ENCODE data around the gene LRRC49. TPM values are rescaled to one million over a fixed set of nuclear protein-coding genes. Genes with fewer than 3 reads are reported as not detected.
"Not testable (repeated sequence)": the region's sequence is repeated elsewhere in the genome, so short reads cannot be mapped to it uniquely, and the experiment has no call there.

Gene LRRC49
- total RNA-seq, 1 donor from 2014 or later, result 45.7 TPM

DNA sequence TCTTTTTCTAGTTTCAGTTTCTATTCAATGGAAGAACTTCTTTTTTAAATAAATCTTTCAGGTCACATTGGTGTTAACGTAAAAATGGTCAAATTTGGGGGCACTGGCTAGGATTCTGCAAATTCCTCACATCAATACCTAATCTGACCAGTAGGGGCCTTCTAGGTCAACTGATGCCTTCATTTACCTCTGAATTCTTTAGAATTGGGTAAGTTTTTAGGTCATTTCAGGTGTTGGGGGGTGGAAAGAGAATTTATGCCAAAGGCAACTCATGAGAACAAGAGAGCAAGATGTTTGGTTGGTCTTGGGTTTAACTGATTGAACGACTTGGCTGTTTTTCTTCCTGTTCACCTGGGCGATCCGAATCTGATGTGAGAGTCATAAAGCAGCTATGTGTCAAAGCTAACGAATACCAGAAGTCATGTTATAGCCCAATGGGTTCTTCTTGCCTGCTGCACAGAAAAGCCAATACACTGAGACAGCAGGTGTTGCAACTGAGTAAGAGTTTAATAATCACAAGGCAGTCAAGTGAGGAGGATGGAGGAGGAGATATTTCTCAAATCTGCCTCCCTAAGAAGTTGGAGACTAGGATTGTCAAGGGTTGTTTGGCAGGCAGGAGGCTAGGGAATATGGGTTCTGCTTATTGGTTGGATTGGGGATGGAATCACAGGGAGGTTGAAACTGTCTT lies 15.3 kb downstream of the LRRC49 start:
- DNase-seq (no peak), ATAC-seq (ENCODE audit: poor library complexity) (no peak)
- intact Hi-C loops (cut with DNase I), result no loop called here

DNA sequence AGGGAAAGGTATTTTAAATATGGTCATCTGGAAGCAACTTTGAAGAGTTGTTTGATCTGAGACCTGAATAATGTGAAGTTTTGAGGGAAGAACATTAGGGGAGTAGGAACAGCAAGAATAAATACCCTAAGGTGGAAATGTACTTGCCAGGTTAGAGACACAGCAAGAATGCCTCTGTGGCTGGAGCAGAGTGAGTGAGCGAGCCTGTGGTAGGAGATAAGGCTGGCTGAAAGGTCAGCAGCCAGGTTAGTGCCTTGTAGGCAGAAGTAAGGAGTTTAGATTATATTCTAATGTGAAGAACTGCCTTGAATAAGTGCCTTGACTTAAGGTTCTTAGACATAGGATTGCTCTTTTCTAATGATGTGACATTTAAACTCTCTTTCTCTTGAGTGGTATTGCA lies 18.3 kb downstream of the LRRC49 start:
- intact Hi-C loops (cut with DNase I), result no loop called here
- ATAC-seq (ENCODE audit: poor library complexity) (no peak), DNase-seq (no peak)

DNA sequence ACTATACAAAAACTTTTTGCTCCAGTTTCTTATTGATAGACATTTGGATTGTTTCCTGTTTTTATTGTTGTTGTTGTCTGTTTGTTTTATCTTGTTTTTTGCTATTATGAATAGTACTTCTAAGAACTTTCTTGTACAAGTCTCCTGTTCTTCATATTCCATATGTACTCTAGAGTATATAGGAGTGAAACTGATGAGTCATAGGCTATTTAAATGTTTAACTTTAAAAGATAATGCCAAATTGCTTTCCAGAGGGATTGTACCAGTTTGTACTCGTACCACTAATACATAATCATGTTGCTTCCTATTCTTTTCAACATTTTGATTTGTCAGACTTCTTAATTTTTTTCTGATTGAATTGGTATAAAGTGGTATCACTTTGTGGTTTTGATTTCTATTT lies 19.6 kb downstream of the LRRC49 start:
- DNase-seq (no peak), ATAC-seq (ENCODE audit: poor library complexity) (no peak)
- intact Hi-C loops (cut with DNase I), result no loop called here

DNA sequence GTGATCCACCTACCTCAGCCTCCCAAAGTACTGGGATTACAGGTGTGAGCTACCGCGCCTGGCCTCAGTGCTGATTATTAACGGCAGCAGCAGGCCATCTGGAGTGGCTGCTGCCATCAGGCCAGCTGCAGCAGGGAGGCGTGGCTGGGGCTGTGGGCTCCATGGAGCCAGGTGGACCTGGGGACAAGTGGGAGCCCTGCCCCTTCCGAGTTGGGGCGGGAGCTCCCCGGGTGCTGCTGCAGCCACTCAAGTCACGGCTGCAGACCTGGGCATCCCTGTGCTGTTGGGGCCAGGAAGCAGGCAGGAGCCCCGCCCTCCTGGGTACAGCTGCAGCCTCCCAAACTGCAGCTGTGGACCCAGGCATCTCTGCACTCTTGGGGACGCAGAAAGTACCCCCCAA lies 23.9 kb downstream of the LRRC49 start:
- no peak for ATAC-seq (ENCODE audit: poor library complexity)
- no peak for DNase-seq
- intact Hi-C loops (cut with DNase I), result no loop called here

DNA sequence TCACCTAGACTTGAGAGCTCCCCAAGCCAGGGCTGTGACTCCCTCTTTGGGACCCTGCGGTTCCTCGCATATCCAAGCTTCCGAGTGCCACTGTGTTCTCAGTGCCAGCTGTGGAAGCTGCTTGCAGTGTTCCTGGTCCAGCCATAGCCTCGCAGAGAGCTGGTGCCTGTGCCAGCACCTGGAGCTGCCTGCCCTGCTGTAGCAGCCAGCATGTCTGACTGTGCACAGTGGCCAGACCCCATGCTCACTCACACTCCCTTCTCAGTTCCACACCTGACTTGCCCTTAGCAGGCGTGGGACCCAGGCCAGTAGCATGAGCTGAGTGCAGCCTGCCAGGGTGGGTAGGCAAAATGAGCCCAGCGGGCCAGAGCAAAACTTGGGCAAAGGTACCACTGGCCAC lies 25.3 kb downstream of the LRRC49 start:
- intact Hi-C loops (cut with DNase I), result no loop called here
- ATAC-seq (ENCODE audit: poor library complexity) (no peak), DNase-seq (no peak)

DNA sequence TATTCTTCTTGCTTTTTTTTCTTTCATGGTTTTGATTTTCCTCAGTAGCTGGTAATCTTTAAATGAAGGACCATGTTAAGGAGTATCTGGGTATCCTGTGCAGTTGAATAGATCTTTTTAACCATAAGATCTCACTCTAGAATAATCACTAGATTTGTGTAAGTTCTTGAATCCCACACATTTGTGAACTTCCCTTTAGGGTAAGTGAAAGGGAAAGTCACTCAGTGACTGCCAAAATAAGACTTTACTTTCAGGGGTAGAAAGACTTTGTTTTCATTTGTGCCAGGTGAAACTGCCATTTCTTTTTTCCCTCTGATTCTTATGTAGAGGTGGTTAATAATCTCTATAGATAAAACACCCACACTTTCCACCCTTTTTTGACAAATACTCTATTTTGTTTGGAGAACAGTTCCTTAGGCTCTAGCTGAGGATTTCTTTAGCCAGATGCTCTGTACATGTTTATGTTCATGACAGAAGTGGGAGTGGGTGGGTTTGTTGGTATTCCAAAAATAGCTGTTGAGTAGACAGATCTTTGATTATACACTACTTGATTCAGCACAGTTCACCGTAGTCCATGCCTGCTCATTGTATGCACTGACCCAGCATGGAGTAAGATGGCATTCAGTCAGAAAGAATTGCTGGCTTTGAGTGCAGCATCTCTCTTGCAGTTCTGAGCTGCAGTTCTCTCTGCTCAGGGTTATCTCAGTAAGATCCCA lies 28.5 kb downstream of the LRRC49 start:
- DNase-seq (no peak), ATAC-seq (ENCODE audit: poor library complexity) (no peak)
- intact Hi-C loops (cut with DNase I), result no loop called here

DNA sequence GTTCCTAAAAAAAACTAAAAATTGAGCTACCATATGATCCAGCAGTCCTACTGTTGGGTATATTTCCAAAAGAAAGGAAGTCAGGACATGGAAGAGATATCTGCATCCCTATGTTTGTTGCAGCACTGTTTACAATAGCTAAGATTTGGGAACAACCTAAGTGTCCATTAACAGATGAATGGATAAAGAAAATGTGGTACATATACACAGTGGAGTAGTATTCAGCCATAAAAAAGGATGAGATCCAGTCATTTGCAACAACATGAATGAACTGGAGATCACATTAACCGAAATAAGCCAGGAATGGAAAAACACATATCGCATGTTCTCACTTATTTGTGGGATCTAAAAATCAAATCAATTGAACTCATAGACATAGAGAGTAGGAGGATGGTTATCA lies 29.5 kb downstream of the LRRC49 start:
- DNase-seq, result no peak
- intact Hi-C loops (cut with DNase I), result no loop called here
- ATAC-seq (ENCODE audit: poor library complexity), result no peak

DNA sequence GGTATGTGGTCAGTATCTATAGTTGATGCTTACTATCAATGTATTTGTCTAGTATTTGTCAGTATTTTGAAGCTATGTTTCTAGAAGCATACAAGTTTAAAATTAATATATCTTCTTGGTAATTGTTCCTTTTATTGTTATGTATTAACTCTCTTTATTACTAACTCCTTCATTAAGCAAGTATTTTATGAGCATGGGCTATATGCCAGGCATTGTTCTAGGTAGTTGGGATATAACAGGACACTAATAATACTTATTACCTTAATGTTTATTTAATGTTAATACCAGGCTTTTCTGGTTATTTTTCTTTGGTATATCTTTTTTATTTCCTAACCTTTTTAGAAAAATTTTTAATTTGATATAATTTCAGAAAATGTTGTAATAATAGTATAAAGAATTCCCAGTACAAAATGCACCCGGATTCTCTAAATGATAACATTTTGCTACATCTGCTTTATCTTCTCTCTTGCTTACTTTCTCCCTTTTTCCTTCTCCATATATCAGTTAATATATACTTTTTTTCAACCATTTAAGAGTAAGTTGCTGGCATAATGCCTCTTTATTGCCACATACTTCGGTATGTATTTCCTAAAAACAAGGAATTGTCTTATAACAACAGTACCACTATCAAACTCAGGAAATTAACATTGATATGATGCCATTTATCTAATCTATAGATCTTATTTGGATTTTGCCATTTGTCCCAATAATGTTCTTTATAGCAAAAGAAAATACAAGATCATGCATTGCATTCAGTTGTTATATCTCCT lies 30.9 kb downstream of the LRRC49 start:
- intact Hi-C loops (cut with DNase I), result no loop called here
- ATAC-seq (ENCODE audit: poor library complexity) (no peak), DNase-seq (no peak)

DNA sequence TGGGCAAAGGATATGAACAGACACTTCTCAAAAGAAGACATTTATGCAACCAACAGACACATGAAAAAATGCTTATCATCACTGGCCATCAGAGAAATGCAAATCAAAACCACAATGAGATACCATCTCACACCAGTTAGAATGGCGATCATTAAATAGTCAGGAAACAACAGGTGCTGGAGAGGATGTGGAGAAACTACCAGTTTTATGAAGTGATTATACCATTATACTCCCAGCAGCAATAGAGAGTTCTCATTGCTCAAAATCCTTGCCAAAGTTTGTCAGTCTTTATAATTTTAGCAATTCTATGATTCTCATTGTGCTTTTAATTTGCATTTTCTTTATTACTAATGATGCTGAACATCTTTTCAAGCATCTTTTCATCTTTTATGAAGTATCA lies 34.3 kb downstream of the LRRC49 start:
- intact Hi-C loops (cut with DNase I); DNase-seq: not testable (repeated sequence)

DNA sequence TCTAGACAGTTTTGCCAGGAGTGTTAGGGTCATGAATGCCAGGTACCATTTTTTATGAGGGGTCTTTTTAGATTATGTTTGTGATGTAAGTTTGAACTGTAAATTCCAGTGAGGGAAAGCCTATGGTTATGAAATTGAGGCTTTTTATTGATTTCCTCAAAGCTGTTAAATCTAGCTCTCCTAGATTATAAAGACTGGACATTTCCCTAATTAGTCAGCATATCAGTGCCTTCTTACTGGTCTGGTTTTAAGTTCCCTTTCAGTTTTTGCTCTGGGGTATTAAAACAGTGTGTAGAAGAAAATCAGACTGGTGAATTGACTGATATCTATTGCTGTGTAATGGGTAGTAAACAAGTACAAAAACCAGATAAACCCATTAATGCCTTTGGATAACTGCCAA lies 39.2 kb downstream of the LRRC49 start:
- DNase-seq (no peak), ATAC-seq (ENCODE audit: poor library complexity) (no peak)
- intact Hi-C loops (cut with DNase I), result no loop called here

More for the DNA sequence above, 34.3 kb downstream of the LRRC49 start:
- not testable (repeated sequence) for ATAC-seq (ENCODE audit: poor library complexity)

DNA sequence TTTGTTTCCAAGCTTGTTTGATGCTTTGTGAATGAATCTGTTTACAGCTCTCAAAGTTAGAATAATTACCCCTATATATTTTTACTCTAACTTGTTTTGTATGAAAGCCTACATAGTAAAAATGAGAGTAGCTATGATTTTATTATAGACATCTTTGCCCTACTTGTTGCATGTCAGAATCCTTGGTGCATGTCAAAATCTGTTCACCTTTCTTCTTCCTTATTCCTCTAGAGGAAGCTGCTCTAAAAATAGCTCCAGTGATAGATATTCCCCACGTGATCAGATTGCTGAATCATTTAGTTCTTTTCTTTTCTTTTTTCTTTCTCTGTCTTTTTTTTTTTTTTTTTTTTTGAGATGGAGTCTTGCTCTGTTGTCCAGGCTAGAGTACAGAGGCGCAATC lies 39.8 kb downstream of the LRRC49 start:
- DNase-seq, result no peak
- no peak for ATAC-seq (ENCODE audit: poor library complexity)
- intact Hi-C loops (cut with DNase I), result no loop called here

DNA sequence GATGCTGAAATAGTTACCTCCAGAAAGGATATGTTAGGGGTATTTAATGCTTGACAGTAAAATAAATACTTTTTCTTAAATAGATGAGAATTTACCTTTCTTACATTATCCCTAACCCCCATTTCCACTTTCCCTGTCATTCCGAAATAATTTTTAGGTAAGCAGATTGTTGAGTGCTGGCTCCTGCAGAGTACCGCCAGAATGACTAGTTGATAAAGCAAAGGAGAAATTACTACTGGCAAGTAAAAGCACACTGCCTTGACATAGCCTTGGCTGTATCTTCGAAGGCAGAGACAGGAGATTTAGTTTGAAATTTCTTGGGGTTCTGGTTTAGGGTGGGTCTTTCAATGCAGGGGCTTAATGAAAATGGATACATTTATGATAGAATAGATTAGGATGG lies 40.8 kb downstream of the LRRC49 start:
- ATAC-seq (ENCODE audit: poor library complexity), result no peak
- no peak for DNase-seq
- intact Hi-C loops (cut with DNase I), result no loop called here

DNA sequence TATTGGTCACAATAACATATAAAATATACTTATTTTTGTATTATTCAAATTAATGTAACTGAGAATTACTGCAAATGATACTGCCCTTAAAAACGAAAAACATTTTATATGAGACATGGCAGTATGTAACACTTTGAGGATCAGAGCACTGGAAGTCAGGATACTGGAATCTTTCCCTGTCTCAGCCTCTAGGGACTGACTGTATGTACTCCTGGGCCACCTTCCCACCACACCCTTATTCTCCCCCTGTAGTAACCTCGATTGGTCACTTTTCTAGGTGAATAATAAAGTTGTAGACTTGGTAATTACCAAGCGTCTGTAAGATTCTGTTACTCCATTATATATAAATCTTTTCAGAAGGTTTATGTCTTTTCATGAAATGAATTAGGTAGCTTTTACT lies 43.0 kb downstream of the LRRC49 start:
- ATAC-seq (ENCODE audit: poor library complexity) (peak; percentile 54), DNase-seq (no peak)
- intact Hi-C loops (cut with DNase I), result no loop called here

DNA sequence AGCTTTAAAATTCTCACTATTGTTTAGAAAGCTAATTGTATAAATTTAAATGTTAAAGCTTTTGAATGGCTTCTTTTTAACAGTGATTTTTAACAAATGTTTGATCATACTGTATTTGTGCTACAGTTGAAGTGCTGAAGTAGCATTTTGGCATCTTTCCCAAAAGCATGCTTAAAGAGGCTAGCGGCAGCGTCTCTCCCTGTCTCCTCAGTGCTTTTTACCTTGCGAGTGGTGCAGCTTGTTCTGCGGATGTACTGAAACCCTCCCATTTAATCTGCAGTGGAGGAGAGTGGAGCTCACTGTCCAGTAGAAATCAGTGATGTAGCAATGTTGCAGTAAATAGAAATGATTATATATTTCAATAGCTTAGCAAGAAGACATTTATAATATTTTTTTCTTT lies 43.7 kb downstream of the LRRC49 start:
- DNase-seq, result no peak
- intact Hi-C loops (cut with DNase I), result no loop called here
- ATAC-seq (ENCODE audit: poor library complexity), result peak; percentile 71

DNA sequence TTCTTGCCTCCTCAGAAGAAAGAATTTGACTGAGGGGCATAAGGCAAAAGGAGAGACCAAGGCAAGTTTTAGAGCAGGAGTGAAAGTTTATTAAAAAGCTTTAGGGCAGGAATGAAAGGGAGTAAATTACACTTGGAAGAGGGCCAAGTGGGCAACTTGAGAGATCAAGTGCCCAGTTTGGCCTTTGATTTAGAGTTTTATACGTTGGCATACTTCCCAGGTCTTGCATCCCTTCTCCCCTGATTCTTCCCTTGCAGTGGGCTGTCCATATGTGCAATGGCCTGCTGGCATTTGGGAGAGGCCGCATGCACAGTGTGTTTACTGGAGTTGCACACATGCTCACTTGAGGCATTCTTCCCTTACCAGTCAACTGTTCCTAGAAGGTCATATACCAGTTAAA lies 50.7 kb downstream of the LRRC49 start:
- intact Hi-C loops (cut with DNase I); ATAC-seq (ENCODE audit: poor library complexity): not testable (repeated sequence)
- peak; percentile 29 for DNase-seq

DNA sequence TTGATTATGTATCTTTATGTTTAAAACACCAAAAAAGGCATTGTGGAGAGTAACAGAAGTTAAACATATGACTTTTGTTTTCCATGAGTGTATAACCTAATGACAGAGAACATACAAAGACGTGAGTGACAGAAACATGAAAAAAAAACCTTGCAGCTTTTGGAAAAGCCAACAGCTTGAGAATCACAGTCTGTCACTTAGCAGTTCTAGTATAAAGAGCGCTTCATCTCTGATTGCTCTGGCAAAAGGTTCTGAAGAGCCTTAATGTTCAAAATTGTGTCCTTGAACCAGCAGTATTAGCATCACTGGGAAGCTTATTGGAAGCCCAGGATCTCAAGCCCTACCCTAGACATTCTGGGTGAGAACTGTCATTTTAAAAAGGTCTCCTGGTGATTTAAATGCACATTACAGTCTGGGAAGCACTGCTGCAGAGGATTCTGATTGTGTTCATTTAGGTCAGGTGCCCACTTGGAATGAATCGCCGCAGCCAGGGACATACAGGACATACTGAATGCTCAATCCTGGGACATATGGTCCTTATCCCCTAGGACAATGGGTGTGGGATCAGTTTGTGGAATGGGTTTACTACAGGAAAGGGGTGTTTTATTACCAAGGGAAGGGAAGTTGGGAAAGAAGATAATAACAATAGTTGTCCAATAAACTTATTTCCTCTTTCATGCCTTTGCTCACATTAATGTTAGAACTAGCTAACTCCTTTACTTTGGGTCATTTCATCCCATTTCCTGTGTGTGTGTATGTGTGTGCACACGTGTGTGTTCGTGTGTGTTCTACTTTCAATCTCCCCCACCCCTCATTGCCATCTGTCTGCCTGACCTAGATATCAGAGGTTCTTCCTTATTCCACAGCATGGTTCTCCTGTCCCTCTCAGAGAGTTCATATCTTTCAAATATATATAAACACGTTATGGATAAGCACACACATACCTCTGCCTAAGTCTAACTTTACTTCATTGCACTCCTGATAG lies 55.0 kb downstream of the LRRC49 start:
- intact Hi-C loops (cut with DNase I), result no loop called here
- peak; percentile 40 for DNase-seq
- peak; percentile 74 for ATAC-seq (ENCODE audit: poor library complexity)

DNA sequence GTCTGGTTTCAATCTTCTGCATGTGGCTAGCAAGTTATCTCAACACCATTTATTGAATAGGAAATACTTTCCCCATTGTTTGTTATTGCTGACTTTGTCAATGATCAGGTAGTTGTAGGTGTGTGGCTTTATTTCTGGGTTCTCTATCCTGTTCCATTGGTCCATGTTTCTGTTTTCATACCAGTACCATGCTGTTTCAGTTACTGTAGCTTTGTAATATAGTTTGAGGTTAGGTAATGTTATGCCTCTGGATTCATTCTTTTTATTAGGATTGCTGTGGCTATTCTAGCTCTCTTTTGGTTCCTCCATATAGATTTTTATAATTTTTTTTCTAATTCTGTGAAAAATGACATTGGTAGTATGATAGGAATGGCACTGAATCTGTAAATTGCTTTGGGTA lies 58.3 kb downstream of the LRRC49 start:
- intact Hi-C loops (cut with DNase I), result no loop called here
- ATAC-seq (ENCODE audit: poor library complexity) (no peak), DNase-seq (no peak)

DNA sequence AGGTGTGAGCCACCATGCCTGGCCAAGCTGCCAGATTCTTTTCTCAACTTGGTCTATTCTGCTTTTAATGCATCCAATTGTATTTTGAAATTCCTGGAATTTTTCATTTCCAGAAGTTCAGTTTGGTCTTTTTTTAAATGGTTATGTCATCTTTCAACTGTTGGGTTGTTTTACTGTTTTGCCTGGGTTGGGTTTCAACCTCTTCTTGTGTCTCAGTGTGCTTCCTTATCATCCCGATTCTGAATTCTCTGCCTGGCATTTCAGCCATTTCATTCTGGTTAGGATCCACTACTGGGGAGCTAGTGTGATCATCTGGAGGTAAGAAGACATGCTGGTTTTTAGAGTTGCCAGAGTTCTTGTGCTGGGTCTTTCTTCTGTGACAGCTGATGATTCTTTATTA lies 61.5 kb downstream of the LRRC49 start:
- ATAC-seq (ENCODE audit: poor library complexity) (no peak), DNase-seq (no peak)
- intact Hi-C loops (cut with DNase I), result no loop called here

DNA sequence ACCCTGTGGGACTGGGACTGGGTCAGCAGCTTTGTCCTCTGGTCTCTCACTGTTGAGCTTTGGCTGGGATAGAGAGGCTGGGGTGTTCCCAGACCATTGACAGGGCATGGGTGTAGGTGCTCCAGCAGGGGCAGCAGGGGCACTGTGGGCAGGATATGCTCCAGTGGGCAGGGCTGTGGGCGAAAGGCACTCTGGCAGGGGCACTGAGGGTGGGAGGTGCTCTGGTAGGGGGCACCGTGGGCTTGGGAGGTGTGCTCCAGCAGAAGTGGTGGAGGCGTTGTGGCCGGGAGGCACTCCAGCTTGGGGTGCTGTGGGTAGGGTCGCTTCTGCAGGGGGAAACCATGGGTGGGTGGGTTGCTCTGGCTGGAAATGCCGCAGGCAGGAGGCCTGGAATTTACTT lies 62.1 kb downstream of the LRRC49 start:
- no peak for DNase-seq
- ATAC-seq (ENCODE audit: poor library complexity), result no peak
- intact Hi-C loops (cut with DNase I), result no loop called here

Measured in Right ventricle myocardium superior (tissue), 1 donor.